ENCODE data around the gene GABRR2. TPM values are rescaled to one million over a fixed set of nuclear protein-coding genes. Genes with fewer than 3 reads are reported as not detected.

GABRR2 gene
- total and polyA plus RNA-seq, 2 of the 4 experiments (the other 2 are of a cell fraction), result 0.26 TPM; not detected in 1

- no peak for ATAC-seq (ENCODE audit: low read depth)
- Histone ChIP-seq H2AK9ac (replicated peaks; ENCODE audit: low read depth, low read length, poor library complexity) (no peak overlapping the region), H2BK5ac (ENCODE audit: low read depth, low read length, poor library complexity, severe bottlenecking) (no peak overlapping the region), H4K5ac (ENCODE audit: low read depth, low read length) (no peak overlapping the region), H3K4me1 (ENCODE audit: control insufficient read depth, insufficient read depth, low read length) (peaks cover 7% of the 10 kb centered on the region), H3K4me3 (ENCODE audit: insufficient read depth, low read depth, low read length) (no peak overlapping the region), H2AFZ (replicated peaks; ENCODE audit: low read length, poor library complexity) (no peak overlapping the region), H2BK20ac (ENCODE audit: low read depth, low read length) (no peak overlapping the region), H4K8ac (ENCODE audit: low read depth in 2 of 2, low read length in 2 of 2) (no peak overlapping the region), H3K56ac (ENCODE audit: extremely low read depth, insufficient read depth, low read length) (no peak overlapping the region), H2BK120ac (ENCODE audit: low read depth, low read length) (no peak overlapping the region), H3K14ac (replicated peaks; ENCODE audit: low read depth, low read length) (no peak overlapping the region), H3K27me3 (ENCODE audit: control insufficient read depth, insufficient read depth, low read length) (peaks cover 18% of the 10 kb centered on the region), H4K20me1 (ENCODE audit: insufficient read depth, low read length) (0 out of 2 replicates have a peak, but pooled peaks cover 5% of the 10 kb centered on the region), H3K79me1 (ENCODE audit: low read depth in 1 of 2, low read length in 2 of 2) (no peaks in the 10 kb centered on the region), H3K4me2 (ENCODE audit: low read depth, low read length) (no peak overlapping the region), H3K23ac (ENCODE audit: low read depth, low read length) (no peak overlapping the region), H3K9me1 (ENCODE audit: insufficient read depth, low read length) (peaks cover 9% of the 10 kb centered on the region; the same call in 1 of the 2 replicates), H3K9ac (ENCODE audit: low read depth, low read length) (no peak overlapping the region), H3K4ac (ENCODE audit: low read depth, low read length) (no peak overlapping the region), H3K18ac (ENCODE audit: low read depth, low read length) (no peak overlapping the region), H2AK5ac (ENCODE audit: low read depth, low read length) (no peak overlapping the region), H3K27ac (ENCODE audit: insufficient read depth, low read length) (no peak overlapping the region), H3K36me3 (ENCODE audit: control insufficient read depth, insufficient read depth, low read length) (no peaks in the 10 kb centered on the region), H3K9me3 (ENCODE audit: control insufficient read depth, insufficient read depth, low read length) (no peaks in the 10 kb centered on the region; the same call in none of the 2 replicates), H4K91ac (ENCODE audit: insufficient read depth, low read depth, low read length) (no peak overlapping the region), H2BK15ac (ENCODE audit: low read depth, low read length) (no peak overlapping the region)
- 83% methylated on average over 2 of the region's 10 CpGs; no CpG with 5 or more reads in 1 of the 2 experiments for WGBS, 2 experiments (ENCODE audit: extremely low coverage in 2 of 2, insufficient read length in 1 of 2)
- BruUV-seq (replicated peaks), result no TSS peak
- DNase-seq, result no peak
- in situ Hi-C loops (cut with MboI; ENCODE audit: low sequenced_read_pairs), result no loop called here
- ChIA-PET CTCF (interaction anchor here (0.7 to 1.4 kb wide), 2 partner anchors 9 to 14 kb away, joined by 4 to 5 read pairs; no protein-coding TSS in a partner anchor), POLR2A (ENCODE audit: unreplicated experiment) (interaction anchor here (0.7 kb wide), 1 partner anchor 9 kb away, joined by 4 read pairs; no protein-coding TSS in a partner anchor)
- TF ChIP-seq RAD21 (IDR thresholded peaks at IDR 0.05; ENCODE audit: low read length), result no peak
- TF ChIP-seq POLR2A (IDR thresholded peaks at IDR 0.05; ENCODE audit: low read depth, low read length), result no peak
- no peak for TF ChIP-seq CTCF (conservative IDR thresholded peaks at IDR 0.05; ENCODE audit: low read depth, low read length)
- no peak for TF ChIP-seq RCOR1 (IDR thresholded peaks at IDR 0.05; ENCODE audit: insufficient replicate concordance, low read length)
- TF ChIP-seq, protein P1, sequence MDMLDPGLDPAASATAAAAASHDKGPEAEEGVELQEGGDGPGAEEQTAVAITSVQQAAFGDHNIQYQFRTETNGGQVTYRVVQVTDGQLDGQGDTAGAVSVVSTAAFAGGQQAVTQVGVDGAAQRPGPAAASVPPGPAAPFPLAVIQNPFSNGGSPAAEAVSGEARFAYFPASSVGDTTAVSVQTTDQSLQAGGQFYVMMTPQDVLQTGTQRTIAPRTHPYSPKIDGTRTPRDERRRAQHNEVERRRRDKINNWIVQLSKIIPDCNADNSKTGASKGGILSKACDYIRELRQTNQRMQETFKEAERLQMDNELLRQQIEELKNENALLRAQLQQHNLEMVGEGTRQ (IDR thresholded peaks at IDR 0.05; ENCODE audit: low read depth, low read length), result no peak
- intact Hi-C loops (cut with micrococcal nuclease), result no loop called here
- dilution Hi-C loops (cut with HindIII; ENCODE audit: low sequenced_read_pairs, unreplicated experiment), result no loop called here
Measured at GRCh38 chr6:89302936-89303335, 12.2 kb downstream of the GABRR2 start.

Data from IMR-90 (cell line).